ENCODE measurements around the gene TNIP1.

Gene TNIP1

DNA sequence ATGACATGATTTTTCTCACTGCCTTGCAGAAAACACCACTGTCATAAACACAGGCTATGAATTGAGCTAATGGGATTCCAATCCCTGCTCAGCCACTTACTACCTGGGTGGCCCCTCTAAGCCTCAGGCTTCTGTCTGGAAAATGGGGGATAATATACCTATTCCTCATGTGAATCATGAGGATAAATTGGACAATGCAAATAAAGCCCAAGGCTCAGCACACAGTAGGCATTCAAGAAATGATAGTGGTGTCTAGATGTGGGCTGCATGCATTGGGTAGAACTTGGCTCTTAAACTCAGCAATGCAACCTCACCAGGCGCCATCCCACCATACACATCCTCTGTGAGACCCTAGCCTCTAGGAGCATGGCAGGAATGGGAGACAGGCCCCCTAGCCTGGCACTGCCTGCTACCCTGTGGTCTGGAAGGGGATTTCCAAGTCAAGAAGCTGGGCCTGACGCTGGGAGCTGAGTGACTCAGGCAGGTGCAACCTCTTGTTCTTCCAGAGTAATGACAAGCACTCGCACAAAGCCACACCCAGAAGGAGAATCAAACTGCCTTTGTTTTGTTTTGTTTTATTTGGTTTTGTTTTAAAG lies 2.3 kb upstream of the TNIP1 start:
- no peak for DNase-seq (ENCODE audit: low spot score)

DNA sequence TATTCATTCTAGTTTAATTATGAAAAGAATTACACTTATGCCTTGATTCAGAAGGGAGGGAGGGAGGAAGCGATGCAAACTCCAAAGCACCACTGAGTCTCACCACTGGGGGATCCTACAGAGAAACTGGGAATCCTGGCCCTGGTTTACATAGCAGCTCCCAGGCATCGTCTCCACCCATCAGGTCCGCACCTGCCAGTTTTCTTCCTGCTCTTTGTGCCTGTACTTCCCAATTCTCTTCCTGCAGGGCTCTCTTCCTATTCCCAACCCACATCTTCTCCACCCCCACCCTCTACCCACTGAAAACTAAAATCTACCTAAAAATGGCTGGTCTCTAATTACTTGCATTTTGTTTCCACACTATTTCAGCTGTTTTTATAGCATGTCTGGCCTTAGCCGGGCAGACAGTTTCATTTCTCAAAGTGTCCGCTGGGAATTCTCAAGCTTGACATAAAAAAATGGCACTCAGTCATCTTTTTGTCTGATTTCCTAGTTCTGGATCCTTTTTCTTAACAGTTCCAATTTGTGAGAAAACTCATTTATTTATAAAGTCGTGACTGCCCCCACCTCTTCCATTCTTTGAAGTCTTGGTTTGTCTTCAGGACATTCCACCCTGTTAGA lies 1.6 kb upstream of the TNIP1 start:
- peak; percentile 54 for DNase-seq (ENCODE audit: low spot score)

GRCh38 chr5:151081431-151082281 lies 822 bp upstream of the TNIP1 start:
- DNase-seq (ENCODE audit: low spot score): peak; percentile 66

DNA sequence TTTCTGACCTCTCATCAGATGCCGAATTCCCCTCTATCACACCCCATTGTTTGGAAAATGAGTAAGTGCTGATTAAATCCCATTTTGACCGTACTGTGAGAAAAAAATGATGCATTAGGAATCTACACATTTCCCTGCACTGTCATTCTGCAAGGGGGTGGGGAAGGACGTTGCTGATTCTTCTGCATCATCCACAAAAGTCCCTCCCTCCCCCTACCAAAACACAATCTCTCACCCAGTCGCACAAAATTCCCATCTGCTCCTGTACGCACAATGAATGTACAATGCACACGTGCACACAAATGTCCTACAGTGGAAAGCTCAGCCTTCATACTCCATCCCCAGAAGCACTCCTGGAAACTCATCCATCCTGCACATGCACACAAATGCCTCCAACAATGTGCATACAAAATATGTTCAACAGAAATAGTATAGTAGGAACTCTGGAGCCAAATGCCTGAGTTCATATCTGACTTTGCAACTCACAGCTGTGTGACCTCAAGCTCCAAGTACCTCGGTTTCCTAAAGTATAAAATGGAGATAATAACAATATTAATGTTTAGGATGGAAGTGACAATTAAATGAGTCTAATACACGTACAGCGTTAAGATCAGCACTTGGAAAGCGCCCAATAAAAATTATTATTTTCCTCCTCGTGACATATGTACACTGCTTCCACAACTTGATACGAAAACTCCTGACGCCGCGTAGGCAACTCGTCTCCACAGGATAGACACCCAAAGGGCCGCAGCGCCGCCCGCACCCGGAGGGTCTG lies 809 bp downstream of the TNIP1 start:
- DNase-seq (ENCODE audit: low spot score): peak; percentile 47

DNA sequence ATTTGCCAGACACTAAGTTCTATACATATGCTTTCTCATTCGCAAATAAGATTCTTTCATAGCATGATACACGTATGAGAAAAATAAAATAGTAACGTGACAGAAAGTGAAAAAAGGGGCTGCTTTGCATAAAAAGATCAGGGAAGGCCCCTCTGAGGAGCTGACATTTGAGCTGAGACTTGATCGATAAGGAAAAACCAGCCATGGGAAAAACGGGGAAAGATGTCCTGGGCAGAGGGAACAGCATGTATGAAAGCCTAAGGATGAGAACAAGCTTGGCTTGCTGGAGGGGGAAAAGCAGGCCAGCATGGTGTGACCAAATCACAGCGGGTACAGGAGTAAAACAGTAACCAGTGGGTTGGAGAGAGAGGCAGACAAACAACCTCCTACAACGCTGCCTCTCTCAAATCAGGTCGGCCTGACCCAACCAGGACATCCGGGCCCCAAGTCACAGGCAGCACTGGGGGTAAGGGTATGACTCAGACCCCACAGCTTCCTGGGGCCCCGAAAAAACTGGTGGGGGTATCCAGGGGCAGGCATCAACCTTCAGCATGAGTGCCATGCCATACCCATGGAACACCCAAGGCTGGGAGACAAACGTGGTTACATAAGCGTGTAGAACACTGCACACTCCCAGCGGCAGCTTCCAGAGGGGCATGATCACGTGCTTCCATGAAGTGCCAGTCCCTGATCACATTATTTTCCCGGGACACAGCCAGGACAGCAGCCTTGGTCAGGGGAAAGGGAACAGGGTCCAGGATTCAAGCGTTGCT lies 2.2 kb downstream of the TNIP1 start:
- DNase-seq (ENCODE audit: low spot score): no peak

DNA sequence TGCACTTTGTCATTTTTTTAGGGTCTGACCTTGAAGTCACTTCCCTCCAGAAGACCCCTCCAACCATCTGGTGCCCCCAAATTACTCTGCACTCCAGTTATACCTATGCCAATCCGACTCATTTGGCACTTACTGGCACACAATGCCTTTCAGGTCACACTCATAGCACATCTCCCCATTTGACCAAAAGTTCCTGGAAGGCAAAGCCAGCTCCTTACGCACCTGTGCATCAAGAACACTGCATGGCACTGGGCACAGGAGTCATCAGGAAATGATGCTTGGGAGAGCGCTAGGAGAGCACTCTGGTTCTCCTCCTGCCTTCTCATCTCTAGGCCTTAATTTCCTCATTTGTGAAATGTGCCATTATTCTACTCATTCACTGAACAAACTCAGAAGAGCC lies 2.9 kb downstream of the TNIP1 start:
- DNase-seq (ENCODE audit: low spot score): no peak

- DNase-seq (ENCODE audit: low spot score): no peak
Observed at GRCh38 chr5:151077419-151077818, 3.4 kb downstream of the TNIP1 start.

DNA sequence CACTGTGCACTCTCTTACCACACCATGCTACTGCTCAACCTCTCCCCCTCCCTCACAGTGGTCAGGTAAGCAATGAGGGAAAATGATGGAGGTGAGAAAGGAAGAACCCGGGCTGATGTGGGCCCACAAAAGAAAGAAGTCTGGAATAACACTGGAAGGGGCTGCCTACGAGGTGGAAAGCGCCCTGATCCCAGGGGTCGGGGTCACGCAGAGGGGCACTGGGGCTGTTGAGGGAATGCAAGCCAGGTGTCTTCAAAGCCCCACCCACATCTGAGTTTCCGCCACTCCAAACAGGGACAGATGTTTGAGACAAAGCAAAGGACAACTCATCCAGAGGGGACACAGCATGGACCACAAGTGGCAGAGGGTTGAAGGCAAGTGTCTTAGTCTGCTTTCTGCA lies 4.2 kb downstream of the TNIP1 start:
- DNase-seq (ENCODE audit: low spot score): no peak

DNA sequence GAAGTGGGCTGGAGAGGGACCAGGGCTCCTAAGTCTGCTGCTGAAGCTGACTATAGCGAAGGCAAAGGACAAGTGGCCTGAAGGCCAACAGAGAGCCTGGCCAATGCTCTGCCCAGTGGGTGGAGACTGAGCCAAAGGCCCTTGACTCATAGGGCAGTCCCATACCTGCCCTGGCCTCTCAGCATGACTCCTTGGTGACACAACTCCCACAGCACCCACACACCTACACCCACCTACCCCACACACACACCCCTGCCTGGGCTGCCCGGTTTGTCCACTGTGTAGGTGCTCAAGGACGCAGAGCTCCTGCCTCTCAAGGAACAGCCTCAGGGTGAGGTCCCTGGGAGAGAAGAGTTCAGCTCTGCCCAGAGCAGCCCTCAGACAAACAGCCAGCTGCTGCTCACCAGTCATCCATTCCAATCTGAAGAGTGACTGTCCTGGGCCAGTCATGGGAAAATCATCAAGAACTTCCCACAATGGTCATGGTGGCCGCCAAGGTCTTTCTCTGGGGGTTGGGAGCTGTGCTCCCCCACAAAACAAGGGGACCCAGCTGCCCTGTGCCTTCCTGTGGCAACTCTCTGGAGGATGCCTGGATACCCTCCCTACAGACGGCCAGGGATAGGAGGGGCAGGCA lies 5.0 kb downstream of the TNIP1 start:
- DNase-seq (ENCODE audit: low spot score): no peak

DNA sequence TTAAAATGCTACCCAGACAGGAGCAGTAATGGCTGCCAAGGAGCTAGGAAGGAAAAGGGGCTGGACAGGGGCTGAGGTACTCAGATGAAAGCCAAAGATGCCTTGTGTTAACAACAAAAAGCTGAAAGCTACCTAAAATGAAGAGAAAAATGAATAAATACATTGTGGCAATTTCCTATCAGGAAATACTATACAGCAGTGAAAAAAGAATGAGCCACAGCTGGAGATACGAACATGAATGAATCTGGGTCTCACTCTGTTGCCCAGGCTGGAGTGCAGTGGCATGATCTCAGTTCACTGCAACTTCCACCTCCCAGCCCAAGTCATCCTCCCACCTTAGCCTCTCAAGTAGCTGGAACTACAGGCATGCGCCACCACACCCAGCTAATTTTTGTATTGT lies 6.3 kb downstream of the TNIP1 start:
- no peak for DNase-seq (ENCODE audit: low spot score)

- no peak for DNase-seq (ENCODE audit: low spot score)
Observed at GRCh38 chr5:151073280-151073679, 7.6 kb downstream of the TNIP1 start.

GRCh38 chr5:151072630-151073025 lies 8.2 kb downstream of the TNIP1 start:
- no peak for DNase-seq (ENCODE audit: low spot score)

- no peak for DNase-seq (ENCODE audit: low spot score)
Observed at GRCh38 chr5:151071848-151072629, 8.8 kb downstream of the TNIP1 start.

DNA sequence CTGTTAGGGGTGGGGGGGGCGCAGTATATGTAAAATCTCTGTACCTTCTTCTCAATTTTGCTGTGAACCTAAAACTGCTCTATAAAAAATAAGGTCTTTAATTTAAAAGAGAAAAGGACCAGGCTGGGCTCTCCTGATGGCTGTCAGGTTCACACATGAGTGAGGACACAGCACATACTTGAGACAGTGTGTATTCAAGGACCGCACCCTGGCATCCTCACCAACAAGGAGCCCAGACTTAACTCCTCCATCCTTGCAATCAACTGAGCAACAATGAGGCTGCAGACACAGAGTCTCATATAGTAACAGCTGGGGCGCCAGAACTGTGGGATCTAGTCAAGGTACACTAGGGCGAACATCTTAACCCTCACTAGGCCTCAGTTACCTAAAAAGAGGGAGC lies 9.8 kb downstream of the TNIP1 start:
- DNase-seq (ENCODE audit: low spot score): no peak

- DNase-seq (ENCODE audit: low spot score): no peak
Observed at GRCh38 chr5:151070449-151070848, 10.4 kb downstream of the TNIP1 start.

- no peak for DNase-seq (ENCODE audit: low spot score)
Observed at GRCh38 chr5:151068433-151069197, 12.2 kb downstream of the TNIP1 start.

GRCh38 chr5:151067632-151068432 lies 13.0 kb downstream of the TNIP1 start:
- no peak for DNase-seq (ENCODE audit: low spot score)

- DNase-seq (ENCODE audit: low spot score): no peak
Observed at GRCh38 chr5:151066920-151067319, 13.9 kb downstream of the TNIP1 start.

- no peak for DNase-seq (ENCODE audit: low spot score)
Observed at GRCh38 chr5:151065609-151066008, 15.2 kb downstream of the TNIP1 start.
